Hepatocyte (in vitro differentiated cells): ENCODE data around the gene CDA. TPM values are rescaled to one million over a fixed set of nuclear protein-coding genes. Genes with fewer than 3 reads are reported as not detected.

ENCODE experiments used
- DNase-seq: peaks from one replicate; pipeline ENCODE4 v3.0.0-alpha.2; 2016; ENCODE audit warnings: low spot score
- H2AFZ ChIP-seq: fragments of 200-600 bp; sonication (generic); 2 replicates; pipeline ENCODE4 v1.6.0; 2016; ENCODE audit warnings: antibody characterized with exemption, mild to moderate bottlenecking
- H3K27ac ChIP-seq: fragments of 200-600 bp; sonication (generic); 2 replicates; pipeline ENCODE4 v1.5.1; 2016; ENCODE audit warnings: mild to moderate bottlenecking
- H3K27me3 ChIP-seq: fragments of 200-600 bp; sonication (generic); 2 replicates; pipeline ENCODE4 v1.6.1; 2016
- H3K36me3 ChIP-seq: fragments of 200-600 bp; sonication (generic); replicated peaks from 2 replicates; pipeline ENCODE4 v1.5.1; 2016; ENCODE audit warnings: low read depth; ENCODE audit not compliant: insufficient read depth
- H3K4me1 ChIP-seq: fragments of 200-600 bp; sonication (generic); 2 replicates; pipeline ENCODE4 v1.5.1; 2016; ENCODE audit warnings: mild to moderate bottlenecking, moderate library complexity; ENCODE audit not compliant: insufficient read depth
- H3K4me2 ChIP-seq: fragments of 200-600 bp; sonication (generic); 2 replicates; pipeline ENCODE4 v1.6.0; 2016
- H3K4me3 ChIP-seq: fragments of 200-600 bp; sonication (generic); 2 replicates; pipeline ENCODE4 v1.5.1; 2016; ENCODE audit warnings: mild to moderate bottlenecking
- H3K79me2 ChIP-seq: fragments of 200-600 bp; sonication (generic); 2 replicates; pipeline ENCODE4 v1.6.0; 2017; ENCODE audit warnings: mild to moderate bottlenecking
- H3K9me2 ChIP-seq: fragments of 200-600 bp; sonication (generic); replicated peaks from 2 replicates; pipeline ENCODE4 v1.6.0; 2017; ENCODE audit warnings: mild to moderate bottlenecking; ENCODE audit not compliant: insufficient read depth
- H3K9me3 ChIP-seq: fragments of 200-600 bp; sonication (generic); 2 replicates; pipeline ENCODE4 v1.5.1; 2016; ENCODE audit warnings: low read depth, mild to moderate bottlenecking
- H4K20me1 ChIP-seq: fragments of 200-600 bp; sonication (generic); 2 replicates; pipeline ENCODE4 v1.6.0; 2016; ENCODE audit warnings: mild to moderate bottlenecking; ENCODE audit not compliant: insufficient read depth, poor library complexity, severe bottlenecking
- CTCF ChIP-seq: fragments of 200-600 bp; sonication (generic); IDR thresholded peaks from 2 replicates; pipeline ENCODE4 v1.5.1; 2016; ENCODE audit warnings: antibody characterized with exemption, mild to moderate bottlenecking; ENCODE audit not compliant: poor library complexity
- EZH2 ChIP-seq: fragments of 200-600 bp; sonication (generic); IDR thresholded peaks from 2 replicates; pipeline ENCODE4 v1.6.1; 2016; ENCODE audit warnings: antibody characterized with exemption, mild to moderate bottlenecking, borderline replicate concordance
- EZH2phosphoT487 ChIP-seq: fragments of 200-600 bp; sonication (generic); IDR thresholded peaks from one replicate; pipeline ENCODE4 v1.6.1; 2018; ENCODE audit warnings: antibody characterized with exemption, mild to moderate bottlenecking, low read depth, moderate library complexity; ENCODE audit not compliant: unreplicated experiment, severe bottlenecking
- WGBS: methylation state at CpG from one replicate; pipeline ENCODE4 v1.1.6; 2016; ENCODE audit warnings: low lambda C conversion rate; ENCODE audit errors: missing lambda C conversion rate; 5-methylcytosine and 5-hydroxymethylcytosine counted together
- polyA plus RNA-seq: library from polyadenylated mRNA; unstranded; fragments of >200 nt; fragmentation: Nextera tagmentation; extraction: Ambion mirVana; gene quantifications from 2 replicates; pipeline ENCODE4 v1.2.1, GENCODE V29; 2016
- total RNA-seq: library from RNA; depleted of rRNA; stranded (reverse); fragments of >200 nt; gene quantifications from 2 replicates; pipeline ENCODE4 v1.2.3, GENCODE V29; 2014

CDA gene
- total and polyA plus RNA-seq, 2 experiments from 2014 or later: 2.1 TPM

- Histone ChIP-seq H3K9me3 (no peaks in the 10 kb centered on the region), H3K36me3 (no peaks in the 10 kb centered on the region), H2AFZ (no peak overlapping the region), H3K4me1 (no peaks in the 10 kb centered on the region), H3K79me2 (no peaks in the 10 kb centered on the region), H3K27me3 (no peaks in the 10 kb centered on the region), H3K4me2 (no peak overlapping the region), H3K4me3 (no peak overlapping the region), H3K27ac (no peak overlapping the region), H4K20me1 (no peaks in the 10 kb centered on the region), H3K9me2 (no peaks in the 10 kb centered on the region)
- WGBS: 90% methylated on average over 14 of the region's 14 CpGs
- DNase-seq: no peak
- TF ChIP-seq EZH2phosphoT487 (no peak), EZH2 (no peak), CTCF (no peak)
Observed at GRCh38 chr1:20645414-20645813, 56.5 kb downstream of the CDA start.

GRCh38 chr1:20648438-20648837 is 59.5 kb downstream of the CDA start:
- no peaks in the 10 kb centered on the region for H3K36me3 ChIP-seq

GRCh38 chr1:20648946-20649345 is 60.0 kb downstream of the CDA start:
- H2AFZ ChIP-seq: no peak overlapping the region
- no peaks in the 10 kb centered on the region for H3K79me2 ChIP-seq
- no peaks in the 10 kb centered on the region for H4K20me1 ChIP-seq
- H3K27ac ChIP-seq: no peak overlapping the region
- no peaks in the 10 kb centered on the region for H3K27me3 ChIP-seq
- no peak overlapping the region for H3K4me2 ChIP-seq
- WGBS: 97% methylated on average over 15 of the region's 15 CpGs
- no peaks in the 10 kb centered on the region for H3K36me3 ChIP-seq
- no peaks in the 10 kb centered on the region for H3K9me2 ChIP-seq
- no peak for DNase-seq
- no peak for TF ChIP-seq EZH2phosphoT487
- TF ChIP-seq EZH2: no peak
- no peak for TF ChIP-seq CTCF
- H3K4me1 ChIP-seq: no peaks in the 10 kb centered on the region
- H3K4me3 ChIP-seq: no peak overlapping the region
- H3K9me3 ChIP-seq: no peaks in the 10 kb centered on the region

More at GRCh38 chr1:20648438-20648837, 59.5 kb downstream of the CDA start:
- no peaks in the 10 kb centered on the region for H3K79me2 ChIP-seq
- no peak overlapping the region for H2AFZ ChIP-seq
- no peaks in the 10 kb centered on the region for H4K20me1 ChIP-seq
- no peaks in the 10 kb centered on the region for H3K9me2 ChIP-seq
- H3K27ac ChIP-seq: no peak overlapping the region
- no peaks in the 10 kb centered on the region for H3K9me3 ChIP-seq
- no peak overlapping the region for H3K4me2 ChIP-seq
- H3K4me3 ChIP-seq: no peak overlapping the region
- no peaks in the 10 kb centered on the region for H3K27me3 ChIP-seq
- WGBS: 96% methylated on average over 12 of the region's 13 CpGs
- no peaks in the 10 kb centered on the region for H3K4me1 ChIP-seq
- TF ChIP-seq CTCF: no peak
- TF ChIP-seq EZH2: no peak
- TF ChIP-seq EZH2phosphoT487: no peak
- no peak for DNase-seq

GRCh38 chr1:20652300-20652699 is 63.4 kb downstream of the CDA start:
- H3K9me2 ChIP-seq: no peaks in the 10 kb centered on the region
- H3K36me3 ChIP-seq: no peaks in the 10 kb centered on the region
- no peak for TF ChIP-seq CTCF
- TF ChIP-seq EZH2: no peak
- no peak for TF ChIP-seq EZH2phosphoT487
- 99% methylated on average over 15 of the region's 15 CpGs for WGBS
- H3K4me1 ChIP-seq: no peaks in the 10 kb centered on the region
- peaks cover 9% of the 10 kb centered on the region for H3K79me2 ChIP-seq
- no peak overlapping the region for H2AFZ ChIP-seq
- H3K4me3 ChIP-seq: no peak overlapping the region
- H3K27ac ChIP-seq: no peak overlapping the region
- no peaks in the 10 kb centered on the region for H3K27me3 ChIP-seq
- no peak for DNase-seq
- H3K4me2 ChIP-seq: no peak overlapping the region
- H4K20me1 ChIP-seq: peaks cover 4% of the 10 kb centered on the region
- H3K9me3 ChIP-seq: no peaks in the 10 kb centered on the region
